Measurements from ENCODE around the gene ADAMTS2.

Gene ADAMTS2

DNA sequence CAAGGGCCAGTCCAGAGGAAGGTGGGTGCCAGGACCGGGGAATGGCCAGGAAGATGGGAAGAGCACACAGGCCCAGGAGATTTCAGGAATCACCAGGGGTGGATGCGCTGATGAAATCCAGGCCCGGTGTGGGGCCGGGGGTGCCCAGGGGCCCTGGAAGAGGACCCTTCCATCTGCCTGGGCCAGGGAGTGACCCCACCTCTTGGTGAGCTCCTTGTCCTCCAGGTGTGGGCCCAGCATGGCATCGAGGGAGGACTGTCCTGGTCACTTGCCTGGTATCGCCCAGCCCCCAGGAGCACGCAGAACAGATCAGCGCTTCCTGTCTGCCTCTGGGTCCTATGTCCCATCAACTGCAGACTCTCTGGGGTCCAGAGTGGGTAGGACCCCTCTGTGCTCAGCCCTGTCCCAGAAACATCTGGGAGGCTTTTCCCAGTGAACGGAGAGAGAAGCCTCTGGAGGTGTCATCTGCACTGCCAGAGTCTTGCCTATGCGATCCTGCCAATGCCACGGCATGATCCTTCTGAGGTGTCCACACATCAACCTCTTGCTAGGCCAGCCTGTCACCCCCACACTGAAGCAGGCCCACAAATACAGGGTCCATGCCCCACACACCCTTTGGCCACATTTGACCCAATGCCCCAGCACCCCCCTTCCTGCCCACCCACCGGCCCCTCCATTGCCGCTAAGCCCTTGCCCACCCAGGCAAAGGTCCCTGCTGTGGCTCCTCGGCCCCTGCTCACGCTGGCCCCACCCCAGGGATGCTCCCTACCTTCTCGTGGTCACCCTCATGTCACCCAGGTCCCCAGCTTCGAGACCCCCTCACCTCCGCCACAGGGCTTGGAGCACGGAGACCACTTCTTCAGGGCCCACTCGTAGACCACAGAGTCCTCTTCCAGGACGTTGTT, 217.9 kb downstream of the ADAMTS2 start:
- ChIA-PET CTCF (no interaction called here), POLR2A (no interaction called here)
- no peak for DNase-seq (ENCODE audit: extremely low spot score)
- no peak for TF ChIP-seq CTCF (IDR thresholded peaks at IDR 0.05; ENCODE audit: control extremely low read depth, extremely low read depth, low read depth, missing control alignments)

- TF ChIP-seq CTCF (IDR thresholded peaks at IDR 0.05; ENCODE audit: control extremely low read depth, extremely low read depth, low read depth, missing control alignments) = no peak
- CTCF ChIA-PET = no interaction called here
- no peak for DNase-seq (ENCODE audit: extremely low spot score)
- POLR2A ChIA-PET = no interaction called here
These were observed 218.7 kb downstream of the ADAMTS2 start for GRCh38 chr5:179126506-179126991.

- TF ChIP-seq CTCF (IDR thresholded peaks at IDR 0.05; ENCODE audit: control extremely low read depth, extremely low read depth, low read depth, missing control alignments) = no peak
- no peak for DNase-seq (ENCODE audit: extremely low spot score)
- ChIA-PET CTCF (no interaction called here), POLR2A (no interaction called here)
These were observed 219.3 kb downstream of the ADAMTS2 start for GRCh38 chr5:179125789-179126505.

- no peak for TF ChIP-seq CTCF (IDR thresholded peaks at IDR 0.05; ENCODE audit: control extremely low read depth, extremely low read depth, low read depth, missing control alignments)
- ChIA-PET CTCF (no interaction called here), POLR2A (no interaction called here)
- no peak for DNase-seq (ENCODE audit: extremely low spot score)
These were observed 220.1 kb downstream of the ADAMTS2 start for GRCh38 chr5:179124853-179125788.

DNA sequence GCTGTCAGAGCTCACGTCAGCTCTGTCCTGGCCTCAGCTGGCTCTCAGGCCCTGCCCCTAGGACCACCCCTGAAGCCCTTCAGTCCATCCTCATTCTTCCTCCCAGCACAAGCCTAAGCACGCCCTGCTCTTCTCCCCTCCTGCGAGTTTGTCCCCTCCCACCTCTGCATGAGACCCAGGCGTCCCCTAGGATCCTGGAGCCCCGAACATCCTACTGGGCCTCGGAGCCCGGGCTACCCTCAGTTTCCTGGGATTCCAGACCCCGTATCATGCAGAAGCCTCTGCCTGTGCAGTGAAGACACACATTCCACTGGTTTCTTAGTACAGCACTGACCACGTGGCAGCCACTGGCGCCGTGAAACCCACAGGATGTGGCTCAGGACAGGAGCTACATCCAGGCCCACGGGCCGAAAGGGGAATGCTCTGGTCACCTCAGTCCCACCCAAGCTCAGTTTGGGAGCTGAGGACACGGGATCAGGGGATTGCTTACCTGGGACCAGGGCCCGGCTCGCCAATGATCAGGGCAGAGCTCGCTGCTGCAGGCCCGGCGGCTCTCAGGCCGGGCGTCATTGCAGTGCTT, 220.9 kb downstream of the ADAMTS2 start:
- ChIA-PET POLR2A (no interaction called here), CTCF (no interaction called here)
- no peak for DNase-seq (ENCODE audit: extremely low spot score)
- TF ChIP-seq CTCF (IDR thresholded peaks at IDR 0.05; ENCODE audit: control extremely low read depth, extremely low read depth, low read depth, missing control alignments) = no peak
